HG02798 (cell line): ENCODE results near the gene B3GAT1.

ENCODE experiments used
- ATAC-seq: cut with Tn5 transposase; IDR thresholded peaks from one replicate; pipeline ENCODE4 v1.9.1; 2021; ENCODE audit warnings: mild to moderate bottlenecking; ENCODE audit not compliant: unreplicated experiment, poor library complexity

The B3GAT1 gene

GRCh38 chr11:134394311-134394710, 17.7 kb downstream of the B3GAT1 start:
- ATAC-seq = no peak

- no peak for ATAC-seq
Measured at GRCh38 chr11:134393638-134394037, 18.4 kb downstream of the B3GAT1 start.

- ATAC-seq = no peak
Measured at GRCh38 chr11:134392953-134393615, 19.0 kb downstream of the B3GAT1 start.

- no peak for ATAC-seq
Measured at GRCh38 chr11:134391656-134392055, 20.4 kb downstream of the B3GAT1 start.

GRCh38 chr11:134390706-134391569, 21.1 kb downstream of the B3GAT1 start:
- no peak for ATAC-seq

- ATAC-seq = no peak
Measured at GRCh38 chr11:134389464-134390180, 22.4 kb downstream of the B3GAT1 start.

- ATAC-seq = no peak
Measured at GRCh38 chr11:134388590-134388989, 23.5 kb downstream of the B3GAT1 start.

- no peak for ATAC-seq
Measured at GRCh38 chr11:134387501-134387900, 24.5 kb downstream of the B3GAT1 start.

GRCh38 chr11:134386945-134387344, 25.1 kb downstream of the B3GAT1 start:
- ATAC-seq = no peak

- ATAC-seq = no peak
Measured at GRCh38 chr11:134385774-134386565, 26.1 kb downstream of the B3GAT1 start.

GRCh38 chr11:134385171-134385570, 26.9 kb downstream of the B3GAT1 start:
- no peak for ATAC-seq

GRCh38 chr11:134384406-134384805, 27.6 kb downstream of the B3GAT1 start:
- no peak for ATAC-seq

GRCh38 chr11:134383576-134384221, 28.3 kb downstream of the B3GAT1 start:
- no peak for ATAC-seq

GRCh38 chr11:134382830-134383229, 29.2 kb downstream of the B3GAT1 start:
- ATAC-seq = no peak

- no peak for ATAC-seq
Measured at GRCh38 chr11:134382257-134382656, 29.8 kb downstream of the B3GAT1 start.

- ATAC-seq = no peak
Measured at GRCh38 chr11:134380785-134381184, 31.3 kb downstream of the B3GAT1 start.

GRCh38 chr11:134380229-134380628, 31.8 kb downstream of the B3GAT1 start:
- no peak for ATAC-seq

- no peak for ATAC-seq
Measured at GRCh38 chr11:134379241-134379640, 32.8 kb downstream of the B3GAT1 start.

- ATAC-seq = no peak
Measured at GRCh38 chr11:134377876-134378275, 34.2 kb downstream of the B3GAT1 start.
